GM12878 (cell line): Measurements from ENCODE around the gene HYI. TPM values are rescaled to one million over a fixed set of nuclear protein-coding genes. Genes with fewer than 3 reads are reported as not detected.
A peak's percentile ranks its signal among the peaks of the same experiment; 100 is the strongest.
"Not testable (repeated sequence)": the region's sequence is repeated elsewhere in the genome, so short reads cannot be mapped to it uniquely, and the experiment has no call there.

Experiments
- ATAC-seq: fragments of 200-7000 bp; cut with Tn5 transposase; 3 replicates; pipeline ENCODE4 v1.9.1; 2020; ENCODE audit warnings: mild to moderate bottlenecking, moderate library complexity
- BruUV-seq: library from RNA; stranded (reverse); fragments of 400-500 nt; replicated peaks from 2 replicates; lab custom pipeline; 2021; lab: Mats Ljungman, UMichigan
- CTCF ChIA-PET: fragments of 300-600 bp; sonication (Branson Sonifier 250); formaldehyde crosslinking; extraction: SDS; loops from one replicate; lab custom pipeline; 2021; ENCODE audit warnings: inconsistent platforms; lab: Yijun Ruan, JAX
- POLR2A ChIA-PET: fragments of 350-600 bp; formaldehyde crosslinking; extraction: SDS; loops from one replicate; lab custom pipeline; 2021; ENCODE audit warnings: inconsistent platforms; lab: Charles Lee
- RAD21 ChIA-PET: fragments of 300-600 bp; sonication (Branson Sonifier 250); formaldehyde crosslinking; loops from one replicate; lab custom pipeline; 2023; ENCODE audit warnings: antibody characterized with exemption; ENCODE audit not compliant: unreplicated experiment; lab: Charles Lee
- SMC1A ChIA-PET: fragments of 300-600 bp; sonication (Branson Sonifier 250); formaldehyde crosslinking; loops from one replicate; lab custom pipeline; 2023; ENCODE audit not compliant: unreplicated experiment, uncharacterized antibody; lab: Charles Lee
- DNase-seq: peaks from one replicate; pipeline ENCODE4 v3.0.0-alpha.2; 2011; ENCODE audit warnings: low read depth, low spot score
- FAIRE-seq: peaks from 3 replicates; lab custom pipeline; 2011; peaks lifted over from hg19 to GRCh38; lab: Jason Lieb, UNC
- H2AFZ ChIP-seq: 2 replicates; pipeline ENCODE4 v1.6.0; 2011; ENCODE audit warnings: low read depth, low read length, control low read depth; ENCODE audit not compliant: control insufficient read depth
- H3K27ac ChIP-seq: 2 replicates; pipeline ENCODE4 v1.5.1; 2011; ENCODE audit warnings: control low read depth; ENCODE audit not compliant: control insufficient read depth, insufficient read depth
- H3K27me3 ChIP-seq, 2 experiments: replicated peaks in 1 of 2; 2 replicates each; pipeline versions ENCODE4 v1.6.0 to v1.6.1; 2011; ENCODE audit warnings: low read length in 1 of 2; ENCODE audit not compliant: control insufficient read depth in 2 of 2, insufficient read depth in 2 of 2
- H3K36me3 ChIP-seq, 2 experiments: 2 replicates each; pipeline ENCODE4 v1.5.1; 2011; ENCODE audit warnings: low read length in 1 of 2; ENCODE audit not compliant: control insufficient read depth in 2 of 2, insufficient read depth in 2 of 2
- H3K4me1 ChIP-seq: 2 replicates; pipeline ENCODE4 v1.6.1; 2011; ENCODE audit warnings: mild to moderate bottlenecking, low read length, moderate library complexity, mixed read lengths; ENCODE audit not compliant: control insufficient read depth, insufficient read depth
- H3K4me2 ChIP-seq: 2 replicates; pipeline ENCODE4 v1.6.0; 2011; ENCODE audit warnings: control low read depth; ENCODE audit not compliant: control insufficient read depth, insufficient read depth
- H3K4me3 ChIP-seq: fragments of 200-600 bp; sonication (generic); 2 replicates; pipeline ENCODE4 v1.5.1; 2016
- H3K79me2 ChIP-seq: 2 replicates; pipeline ENCODE4 v1.6.0; 2011; ENCODE audit warnings: low read length; ENCODE audit not compliant: control insufficient read depth, insufficient read depth
- H3K9ac ChIP-seq: 2 replicates; pipeline ENCODE4 v1.8.0; 2011; ENCODE audit warnings: low read length, control low read depth, mixed read lengths; ENCODE audit not compliant: control insufficient read depth, insufficient read depth
- H3K9me3 ChIP-seq: replicated peaks from 3 replicates; pipeline ENCODE4 v1.5.1; 2011; ENCODE audit warnings: mild to moderate bottlenecking, low read length; ENCODE audit not compliant: control insufficient read depth, insufficient read depth
- H4K20me1 ChIP-seq: 2 replicates; pipeline ENCODE4 v1.6.0; 2011; ENCODE audit not compliant: control insufficient read depth, insufficient read depth
- ATF7 ChIP-seq: fragments of 450-650 bp; IDR thresholded peaks from 2 replicates; pipeline ENCODE4 v1.6.1; 2016; ENCODE audit warnings: low read depth, mild to moderate bottlenecking
- CBX5 ChIP-seq: sonication (generic); IDR thresholded peaks from 2 replicates; pipeline ENCODE4 v1.6.1; 2016; ENCODE audit warnings: low read depth, moderate library complexity, mild to moderate bottlenecking, inconsistent platforms
- EGR1 ChIP-seq, 2 experiments: IDR thresholded peaks; 1 replicate in 1 of 2; 2 replicates in 1 of 2; pipeline ENCODE4 v1.6.1; 2011 to 2012; ENCODE audit warnings: low read depth in 2 of 2, low read length in 2 of 2, borderline replicate concordance in 1 of 2, mild to moderate bottlenecking in 1 of 2, moderate library complexity in 1 of 2
- ELK1 ChIP-seq: IDR thresholded peaks from 2 replicates; pipeline ENCODE4 v1.6.1; 2012; ENCODE audit warnings: low read depth, low read length, improper control_type of control experiment
- NFYA ChIP-seq: IDR thresholded peaks from 2 replicates; pipeline ENCODE4 v1.6.1; 2011; ENCODE audit warnings: low read depth, mild to moderate bottlenecking, low read length, improper control_type of control experiment, borderline replicate concordance
- NR2F1 ChIP-seq: fragments of 450-650 bp; conservative IDR thresholded peaks from 2 replicates; pipeline ENCODE4 v1.6.1; 2017; ENCODE audit warnings: mild to moderate bottlenecking
- POLR2A ChIP-seq: IDR thresholded peaks from 2 replicates; pipeline ENCODE4 v1.6.1; 2011; ENCODE audit warnings: low read depth, mild to moderate bottlenecking, low read length
- SIX5 ChIP-seq: IDR thresholded peaks from 2 replicates; pipeline ENCODE4 v1.6.1; 2011; ENCODE audit warnings: mild to moderate bottlenecking, low read depth, low read length, moderate library complexity; ENCODE audit not compliant: severe bottlenecking
- SPI1 ChIP-seq: IDR thresholded peaks from 2 replicates; pipeline ENCODE4 v1.6.1; 2011; ENCODE audit warnings: low read depth, mild to moderate bottlenecking, low read length, moderate library complexity, borderline replicate concordance; ENCODE audit not compliant: insufficient read depth
- SREBF1 ChIP-seq: IDR thresholded peaks from 2 replicates; pipeline ENCODE4 v1.6.1; 2012; ENCODE audit warnings: mild to moderate bottlenecking, low read length
- TCF3 ChIP-seq: IDR thresholded peaks from 2 replicates; pipeline ENCODE4 v1.6.1; 2012; ENCODE audit warnings: low read depth, mild to moderate bottlenecking, low read length, borderline replicate concordance; ENCODE audit not compliant: insufficient read depth
- YY1 ChIP-seq: IDR thresholded peaks from 2 replicates; pipeline ENCODE4 v1.6.1; 2011; ENCODE audit warnings: low read depth, mild to moderate bottlenecking, low read length
- WGBS: methylation state at CpG from one replicate; pipeline ENCODE4 v1.1.6; 2016; ENCODE audit warnings: low lambda C conversion rate; ENCODE audit not compliant: insufficient replicate concordance, insufficient coverage; ENCODE audit errors: missing lambda C conversion rate; 5-methylcytosine and 5-hydroxymethylcytosine counted together
- in situ Hi-C: fragments of 300-500 bp; cut with MboI; formaldehyde crosslinking; loops from 9 replicates; pipeline ENCODE4 v1.14.3; 2018; ENCODE audit warnings: mixed read lengths
- intact Hi-C: fragments of 100-400 bp; cut with micrococcal nuclease; formaldehyde crosslinking; loops from one replicate; pipeline ENCODE4 v1.14.2; 2022; ENCODE audit not compliant: unreplicated experiment
- polyA plus RNA-seq, 11 experiments: library from polyadenylated mRNA; depleted of rRNA in 4 of 11; unstranded in 6 of 11; stranded (reverse) in 5 of 11; fragments of >200 nt; fragmentation: Nextera tagmentation in 4 of 11; fragmentation: Illumina TruSeq in 1 of 11; extraction: Ambion mirVana in 4 of 11; extraction: Trizol in 1 of 11; gene quantifications; 1 replicate in 1 of 11; 2 replicates in 10 of 11; pipeline versions ENCODE4 v1.2.1 to v1.2.3, GENCODE V29; 2011 to 2016; ENCODE audit warnings: inconsistent platforms in 2 of 11, missing spikeins in 2 of 11, low read depth in 1 of 11
- total RNA-seq, 4 experiments: library from RNA; depleted of rRNA in 3 of 4; stranded (reverse); fragments of >200 nt in 3 of 4; fragmentation: Illumina TruSeq in 1 of 4; extraction: Trizol in 1 of 4; gene quantifications; 2 replicates each; pipeline versions ENCODE4 v1.2.1 to v1.2.3, GENCODE V29; 2013 to 2021
- TF ChIP-seq, protein P1 (sequence below): IDR thresholded peaks from 2 replicates; pipeline ENCODE4 v1.6.1; 2012; ENCODE audit warnings: low read depth, low read length, improper control_type of control experiment
- TF ChIP-seq, protein P2 (sequence below): fragments of 450-650 bp; IDR thresholded peaks from 2 replicates; pipeline ENCODE4 v1.6.1; 2017; ENCODE audit warnings: low read depth, mild to moderate bottlenecking, moderate library complexity

Gene HYI
- total and polyA plus RNA-seq, 10 of the 15 experiments (the other 5 are each of a cell fraction or from before 2014, with no cell fraction given) = 0.27 to 5.5 (median 2.0) TPM

GRCh38 chr1:43475611-43476401 is 22.1 kb upstream of the HYI start:
- H3K4me3 ChIP-seq, in situ Hi-C loops, POLR2A ChIA-PET, RAD21 ChIA-PET, H3K27ac ChIP-seq, H2AFZ ChIP-seq, DNase-seq, H3K36me3 ChIP-seq, H3K9me3 ChIP-seq, H3K79me2 ChIP-seq, H3K9ac ChIP-seq, SMC1A ChIA-PET, ATAC-seq, H3K4me1 ChIP-seq, H3K27me3 ChIP-seq, CTCF ChIA-PET, intact Hi-C loops, H3K4me2 ChIP-seq, H4K20me1 ChIP-seq, BruUV-seq: not testable (repeated sequence)
- 37% methylated on average over 9 of the region's 10 CpGs for WGBS
- TF ChIP-seq SPI1 (0 out of 2 replicates have a peak, but pooled peaks have one; percentile 24), ATF7 (0 out of 2 replicates have a peak, but pooled peaks have one; percentile 34)
- FAIRE-seq = peak; percentile 41

GRCh38 chr1:43473463-43473862 is 19.7 kb upstream of the HYI start:
- no peaks in the 10 kb centered on the region for H3K4me1 ChIP-seq
- H3K27ac ChIP-seq = no peak overlapping the region
- POLR2A ChIA-PET = no interaction called here
- SMC1A ChIA-PET = interaction anchor here (0.6 to 1.7 kb wide), 3 partner anchors 8 to 235 kb away, joined by 3 to 4 read pairs (median 4); no protein-coding TSS in a partner anchor
- H3K4me3 ChIP-seq = no peak overlapping the region
- RAD21 ChIA-PET = no interaction called here
- 20% methylated on average over 4 of the region's 4 CpGs for WGBS
- no peaks in the 10 kb centered on the region for H3K79me2 ChIP-seq
- no peak overlapping the region for H3K9ac ChIP-seq
- intact Hi-C loops = no loop called here
- H3K4me2 ChIP-seq = no peak overlapping the region
- in situ Hi-C loops = no loop called here
- CTCF ChIA-PET = interaction anchor here (0.7 kb wide), 1 partner anchor 461 kb away, joined by 3 read pairs; no protein-coding TSS in a partner anchor
- no TSS peak for BruUV-seq
- no peaks in the 10 kb centered on the region for H4K20me1 ChIP-seq
- no peak for DNase-seq
- no peaks in the 10 kb centered on the region for H3K9me3 ChIP-seq
- no peaks in the 10 kb centered on the region for H3K27me3 ChIP-seq
- FAIRE-seq = peak; percentile 18
- ATAC-seq = peak; percentile 59
- H3K36me3 ChIP-seq = no peaks in the 10 kb centered on the region
- no peak overlapping the region for H2AFZ ChIP-seq
- TF ChIP-seq SREBF1 = no peak
- no peak for TF ChIP-seq POLR2A
- TF ChIP-seq, protein P1, sequence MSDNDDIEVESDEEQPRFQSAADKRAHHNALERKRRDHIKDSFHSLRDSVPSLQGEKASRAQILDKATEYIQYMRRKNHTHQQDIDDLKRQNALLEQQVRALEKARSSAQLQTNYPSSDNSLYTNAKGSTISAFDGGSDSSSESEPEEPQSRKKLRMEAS = no peak
- TF ChIP-seq EGR1 (IDR thresholded peaks at IDR 0.05; ENCODE audit: borderline replicate concordance in 1 of 2, low read depth in 2 of 2, low read length in 2 of 2) = no peak
- no peak for TF ChIP-seq SIX5
- TF ChIP-seq ELK1 = no peak
- no peak for TF ChIP-seq TCF3
- no peak for TF ChIP-seq NR2F1
- TF ChIP-seq, protein P2, sequence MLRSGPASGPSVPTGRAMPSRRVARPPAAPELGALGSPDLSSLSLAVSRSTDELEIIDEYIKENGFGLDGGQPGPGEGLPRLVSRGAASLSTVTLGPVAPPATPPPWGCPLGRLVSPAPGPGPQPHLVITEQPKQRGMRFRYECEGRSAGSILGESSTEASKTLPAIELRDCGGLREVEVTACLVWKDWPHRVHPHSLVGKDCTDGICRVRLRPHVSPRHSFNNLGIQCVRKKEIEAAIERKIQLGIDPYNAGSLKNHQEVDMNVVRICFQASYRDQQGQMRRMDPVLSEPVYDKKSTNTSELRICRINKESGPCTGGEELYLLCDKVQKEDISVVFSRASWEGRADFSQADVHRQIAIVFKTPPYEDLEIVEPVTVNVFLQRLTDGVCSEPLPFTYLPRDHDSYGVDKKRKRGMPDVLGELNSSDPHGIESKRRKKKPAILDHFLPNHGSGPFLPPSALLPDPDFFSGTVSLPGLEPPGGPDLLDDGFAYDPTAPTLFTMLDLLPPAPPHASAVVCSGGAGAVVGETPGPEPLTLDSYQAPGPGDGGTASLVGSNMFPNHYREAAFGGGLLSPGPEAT = no peak
- TF ChIP-seq NFYA = no peak
- no peak for TF ChIP-seq CBX5
- TF ChIP-seq YY1 = no peak
